Colonic mucosa (tissue), 4 donors: Measurements from ENCODE around the gene SLC9C2. TPM values are rescaled to one million over a fixed set of nuclear protein-coding genes. Genes with fewer than 3 reads are reported as not detected.
"Not testable (repeated sequence)": the region's sequence is repeated elsewhere in the genome, so short reads cannot be mapped to it uniquely, and the experiment has no call there.

Source experiments
- DNase-seq: peaks from one replicate; pipeline ENCODE4 v3.0.0-alpha.2; 2020
- H3K27ac ChIP-seq: fragments of 200-600 bp; one replicate; pipeline ENCODE4 v1.8.0; 2021
- H3K27me3 ChIP-seq: fragments of 200-600 bp; one replicate; pipeline ENCODE4 v1.8.0; 2021
- H3K36me3 ChIP-seq: fragments of 200-600 bp; one replicate; pipeline ENCODE4 v1.8.0; 2021
- H3K4me1 ChIP-seq: fragments of 200-600 bp; one replicate; pipeline ENCODE4 v1.8.0; 2021; ENCODE audit warnings: mild to moderate bottlenecking
- H3K4me3 ChIP-seq: fragments of 200-600 bp; one replicate; pipeline ENCODE4 v1.8.0; 2021
- H3K9ac ChIP-seq, 2 donors: one replicate each; pipeline ENCODE4 v1.7.0; 2013; ENCODE audit warnings: control low read depth in 2 of 2, low read depth in 2 of 2, low read length in 2 of 2
- H3K9me3 ChIP-seq: fragments of 200-600 bp; one replicate; pipeline ENCODE4 v1.8.0; 2021
- intact Hi-C: fragments of 100-400 bp; cut with DNase I; formaldehyde crosslinking; loops from one replicate; pipeline ENCODE4 v1.14.1; 2022
- total RNA-seq, 2 donors: library from RNA; stranded (reverse); fragmentation: NEBNext Ultra II Directional in 1 of 2; extraction: Animal tissue kit (Norgen Biotek cat#: 25700) in 1 of 2; gene quantifications; one replicate each; pipeline ENCODE4 v1.2.1, GENCODE V29; 2021
- TF ChIP-seq, protein P1 (sequence below): fragments of 200-600 bp; IDR thresholded peaks from one replicate; pipeline ENCODE4 v1.8.0; 2022; ENCODE audit warnings: antibody characterized with exemption, mild to moderate bottlenecking
- donor health status: healthy.
- donor health status: DM: no; HTN: no; CAD: no.
- donor health status: DM: no; HTN: no; CAD: no.

SLC9C2 gene
- total RNA-seq, 2 donors from 2014 or later: not detected

DNA sequence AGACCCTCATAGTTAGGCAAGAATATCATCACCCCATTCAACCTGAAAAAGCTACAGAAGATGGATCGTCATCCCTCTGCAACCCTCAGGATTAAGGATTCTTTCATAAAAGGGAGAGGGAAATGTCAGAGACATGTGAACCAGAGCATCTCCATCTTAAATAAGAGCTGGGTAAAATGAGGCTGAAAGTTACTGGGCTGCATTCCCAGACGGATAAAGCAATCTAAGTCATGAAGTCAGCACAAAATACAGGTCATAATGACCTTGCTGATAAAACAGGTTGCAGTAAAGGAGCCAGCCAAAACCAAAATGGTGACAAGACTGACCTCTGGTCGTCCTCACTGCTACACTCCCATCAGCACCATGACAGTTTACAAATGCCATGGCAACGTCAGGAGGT lies 103.1 kb downstream of the SLC9C2 start:
- TF ChIP-seq, protein P1, sequence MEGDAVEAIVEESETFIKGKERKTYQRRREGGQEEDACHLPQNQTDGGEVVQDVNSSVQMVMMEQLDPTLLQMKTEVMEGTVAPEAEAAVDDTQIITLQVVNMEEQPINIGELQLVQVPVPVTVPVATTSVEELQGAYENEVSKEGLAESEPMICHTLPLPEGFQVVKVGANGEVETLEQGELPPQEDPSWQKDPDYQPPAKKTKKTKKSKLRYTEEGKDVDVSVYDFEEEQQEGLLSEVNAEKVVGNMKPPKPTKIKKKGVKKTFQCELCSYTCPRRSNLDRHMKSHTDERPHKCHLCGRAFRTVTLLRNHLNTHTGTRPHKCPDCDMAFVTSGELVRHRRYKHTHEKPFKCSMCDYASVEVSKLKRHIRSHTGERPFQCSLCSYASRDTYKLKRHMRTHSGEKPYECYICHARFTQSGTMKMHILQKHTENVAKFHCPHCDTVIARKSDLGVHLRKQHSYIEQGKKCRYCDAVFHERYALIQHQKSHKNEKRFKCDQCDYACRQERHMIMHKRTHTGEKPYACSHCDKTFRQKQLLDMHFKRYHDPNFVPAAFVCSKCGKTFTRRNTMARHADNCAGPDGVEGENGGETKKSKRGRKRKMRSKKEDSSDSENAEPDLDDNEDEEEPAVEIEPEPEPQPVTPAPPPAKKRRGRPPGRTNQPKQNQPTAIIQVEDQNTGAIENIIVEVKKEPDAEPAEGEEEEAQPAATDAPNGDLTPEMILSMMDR: no peak
- Histone ChIP-seq H3K4me3 (no peak overlapping the region), H3K27ac (no peak overlapping the region), H3K9ac (no peak overlapping the region), H3K4me1 (no peaks in the 10 kb centered on the region), H3K36me3 (no peaks in the 10 kb centered on the region), H3K9me3 (no peaks in the 10 kb centered on the region), H3K27me3 (no peaks in the 10 kb centered on the region)
- no peak for DNase-seq
- intact Hi-C loops: no loop called here

DNA sequence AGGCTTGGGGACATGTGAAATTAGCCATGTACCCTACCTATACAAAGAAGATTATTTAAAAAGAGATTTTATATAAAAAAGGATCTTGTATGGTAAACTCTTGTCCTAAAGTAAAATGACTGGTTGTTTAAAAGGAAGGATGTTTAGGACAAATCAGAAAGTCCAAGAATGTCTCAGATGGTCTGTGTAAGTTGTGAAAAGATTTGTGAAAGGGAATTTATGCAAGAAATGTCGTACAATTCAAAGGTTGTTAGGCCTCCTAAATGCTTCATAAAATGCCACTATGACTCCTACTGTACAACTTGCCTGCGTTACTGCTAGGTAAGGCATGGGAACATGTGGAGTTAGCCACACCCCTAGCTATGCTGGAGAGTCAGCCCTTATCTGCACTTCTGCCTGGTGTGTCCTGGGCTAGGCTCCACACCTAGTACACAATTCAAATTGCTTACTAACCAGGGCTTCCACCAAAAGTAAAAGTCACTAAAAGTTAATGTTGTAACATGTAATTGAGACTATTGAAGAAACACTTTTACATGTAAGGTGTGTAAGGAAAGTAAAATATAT lies 106.0 kb downstream of the SLC9C2 start:
- Histone ChIP-seq H3K9ac (no peak overlapping the region), H3K27me3 (no peaks in the 10 kb centered on the region), H3K27ac (no peak overlapping the region), H3K36me3 (no peaks in the 10 kb centered on the region), H3K9me3 (no peaks in the 10 kb centered on the region), H3K4me3 (no peak overlapping the region), H3K4me1 (no peaks in the 10 kb centered on the region)
- no peak for DNase-seq
- TF ChIP-seq, protein P1: no peak
- intact Hi-C loops: no loop called here

DNA sequence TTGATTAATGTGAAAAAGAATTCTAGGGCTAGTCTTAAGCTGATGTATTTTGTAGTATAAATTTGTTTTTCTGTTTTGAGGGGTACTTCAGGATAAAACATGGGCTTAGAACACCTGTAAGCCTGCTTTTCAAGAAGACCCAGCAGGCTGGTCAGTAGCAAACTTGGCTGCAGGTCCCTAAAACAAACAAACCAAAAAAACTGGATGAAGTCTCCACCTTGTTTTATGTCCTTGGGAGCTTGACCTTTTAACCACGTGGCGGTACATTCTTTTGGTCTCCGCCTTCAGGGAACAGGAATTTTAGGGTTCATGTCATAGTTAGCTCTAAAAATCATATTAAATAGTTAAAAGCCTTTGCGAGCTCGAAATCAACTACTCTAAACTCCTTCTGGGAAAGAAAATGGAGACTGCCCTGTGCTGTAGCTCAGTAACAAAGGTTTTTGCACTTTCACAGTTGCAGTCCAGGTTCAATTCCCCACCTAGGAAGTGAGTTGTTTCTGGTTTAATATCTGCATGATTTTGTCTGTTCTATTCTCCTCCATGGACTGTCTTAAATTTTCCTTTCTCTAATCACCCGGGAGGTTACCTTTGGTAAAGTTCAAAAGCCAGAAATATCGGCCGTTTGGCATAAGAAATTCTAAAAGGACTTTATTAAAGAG lies 107.1 kb downstream of the SLC9C2 start:
- H3K9me3 ChIP-seq: no peaks in the 10 kb centered on the region
- intact Hi-C loops: no loop called here
- TF ChIP-seq, protein P1: no peak

DNA sequence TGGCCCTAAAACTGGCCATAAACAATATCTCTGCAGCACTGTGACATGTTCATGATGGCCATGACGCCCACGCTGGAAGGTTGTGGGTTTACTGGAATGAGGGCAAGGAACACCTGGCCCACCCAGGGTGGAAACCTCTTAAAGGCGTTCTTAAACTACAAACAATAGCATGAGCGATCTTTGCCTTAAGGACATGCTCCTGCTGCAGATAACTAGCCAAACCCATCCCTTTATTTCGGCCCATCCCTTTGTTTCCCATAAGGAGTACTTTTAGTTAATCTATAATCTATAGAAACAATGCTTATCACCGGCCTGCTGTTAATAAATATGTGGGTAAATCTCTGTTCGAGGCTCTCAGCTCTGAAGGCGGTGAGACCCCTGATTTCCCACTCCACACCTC lies 109.7 kb downstream of the SLC9C2 start:
- DNase-seq, H3K4me3 ChIP-seq, H3K36me3 ChIP-seq, H3K27ac ChIP-seq, intact Hi-C loops, H3K9ac ChIP-seq, H3K4me1 ChIP-seq, H3K27me3 ChIP-seq, H3K9me3 ChIP-seq: not testable (repeated sequence)

More for the DNA sequence above, 107.1 kb downstream of the SLC9C2 start:
- Histone ChIP-seq H3K9ac (no peak overlapping the region), H3K36me3 (no peaks in the 10 kb centered on the region), H3K4me3 (no peak overlapping the region), H3K4me1 (no peaks in the 10 kb centered on the region), H3K27me3 (no peaks in the 10 kb centered on the region), H3K27ac (no peak overlapping the region)
- DNase-seq: no peak

DNA sequence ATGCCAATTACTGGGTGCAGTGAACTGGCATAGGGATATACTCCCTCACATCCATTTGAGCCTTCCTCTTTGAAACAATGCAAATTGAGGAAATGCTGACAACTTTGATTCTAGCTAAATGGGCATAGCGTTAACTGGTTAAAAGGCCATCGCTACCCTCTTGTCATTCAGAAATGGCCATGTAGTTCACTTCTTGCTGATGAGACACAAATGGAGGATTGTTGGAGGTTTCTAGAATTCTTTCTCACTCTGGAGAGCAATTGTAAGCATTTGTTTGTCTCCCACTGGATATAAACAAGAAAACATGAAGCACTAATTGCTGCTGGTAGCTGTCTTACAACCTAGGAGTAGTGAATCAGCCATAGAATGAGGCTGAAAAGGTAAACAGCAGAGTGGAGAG lies 111.4 kb downstream of the SLC9C2 start:
- H3K27ac ChIP-seq: no peak overlapping the region
- no peaks in the 10 kb centered on the region for H3K9me3 ChIP-seq
- H3K4me1 ChIP-seq: no peaks in the 10 kb centered on the region
- intact Hi-C loops: no loop called here
- no peak for DNase-seq
- no peaks in the 10 kb centered on the region for H3K27me3 ChIP-seq
- peaks cover 6% of the 10 kb centered on the region for H3K36me3 ChIP-seq
- TF ChIP-seq, protein P1: no peak
- H3K4me3 ChIP-seq: no peak overlapping the region
- no peak overlapping the region for H3K9ac ChIP-seq

DNA sequence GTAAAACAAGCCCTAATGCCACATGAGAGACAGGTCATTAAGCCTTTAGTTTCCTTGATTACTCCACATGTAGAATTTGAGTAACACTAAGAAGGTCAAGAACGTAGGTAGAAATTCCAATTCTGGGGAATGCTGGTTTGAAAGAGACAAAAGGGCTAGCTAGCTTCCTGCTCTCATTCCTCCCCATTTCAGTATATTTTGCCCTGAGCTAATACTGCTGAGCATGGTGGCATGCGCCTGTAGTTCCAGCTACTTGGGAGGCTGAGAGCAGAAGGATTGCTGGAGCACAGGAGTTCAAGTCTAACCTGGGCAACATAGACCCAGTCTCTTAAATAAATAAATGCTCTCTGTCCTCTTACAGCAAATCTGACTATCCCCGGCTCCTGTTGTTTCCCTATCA lies 112.9 kb downstream of the SLC9C2 start:
- Histone ChIP-seq H3K4me1 (no peaks in the 10 kb centered on the region), H3K27ac (no peak overlapping the region), H3K27me3 (no peaks in the 10 kb centered on the region), H3K4me3 (no peak overlapping the region), H3K36me3 (peaks cover 13% of the 10 kb centered on the region), H3K9ac (no peak overlapping the region), H3K9me3 (no peaks in the 10 kb centered on the region)
- intact Hi-C loops: no loop called here
- no peak for DNase-seq
- TF ChIP-seq, protein P1: no peak
